ENCODE results near the gene IQCH. TPM values are rescaled to one million over a fixed set of nuclear protein-coding genes. Genes with fewer than 3 reads are reported as not detected.
"Not testable (repeated sequence)": the region's sequence is repeated elsewhere in the genome, so short reads cannot be mapped to it uniquely, and the experiment has no call there.

The IQCH gene
- total and polyA plus RNA-seq, 2 donors (not counting 1 experiment from before 2014, with no cell fraction given) = 1.7 to 5.0 TPM

- Histone ChIP-seq H3K79me2 (ENCODE audit: control insufficient read depth, insufficient read depth, low read length) (no peaks in the 10 kb centered on the region), H3K4me3 (replicated peaks in 1 of 4; ENCODE audit: control extremely low read depth in 1 of 4, insufficient read depth in 1 of 4, low read depth in 3 of 4, low read length in 4 of 4) (no peak overlapping the region), H3K4me1 (ENCODE audit: control insufficient read depth, extremely low read depth, insufficient read depth, low read length) (no peaks in the 10 kb centered on the region), H4K20me1 (ENCODE audit: control insufficient read depth, extremely low read depth, insufficient read depth, low read length) (no peaks in the 10 kb centered on the region), H3K4me2 (ENCODE audit: extremely low read depth, insufficient read depth, low read length) (no peak overlapping the region), H3K36me3 (ENCODE audit: control insufficient read depth, insufficient read depth, low read length) (no peaks in the 10 kb centered on the region), H2AFZ (ENCODE audit: low read length) (no peak overlapping the region), H3K9me3 (ENCODE audit: control insufficient read depth, insufficient read depth, low read depth, low read length) (no peaks in the 10 kb centered on the region), H3K27ac (ENCODE audit: insufficient read depth, low read length) (no peak overlapping the region), H3K27me3 (ENCODE audit: control insufficient read depth, insufficient read depth, low read length) (no peaks in the 10 kb centered on the region), H3K9ac (ENCODE audit: insufficient read depth, low read length) (no peak overlapping the region)
- TF ChIP-seq CTCF (conservative IDR thresholded peaks at IDR 0.05 in 1 of 2, IDR thresholded peaks at IDR 0.05 in 1 of 2; ENCODE audit: low read depth in 1 of 2, low read length in 2 of 2) (no peak), EZH2 (IDR thresholded peaks at IDR 0.05; ENCODE audit: low read length, missing control alignments) (no peak)
- DNase-seq (ENCODE audit: low read depth in 2 of 2) = no peak
Observed at GRCh38 chr15:67276666-67277065, 22.1 kb downstream of the IQCH start.

GRCh38 chr15:67280217-67280616 lies 25.6 kb downstream of the IQCH start:
- Histone ChIP-seq H3K27ac (ENCODE audit: insufficient read depth, low read length) (no peak overlapping the region), H3K9me3 (ENCODE audit: control insufficient read depth, insufficient read depth, low read depth, low read length) (no peaks in the 10 kb centered on the region), H4K20me1 (ENCODE audit: control insufficient read depth, extremely low read depth, insufficient read depth, low read length) (no peaks in the 10 kb centered on the region), H3K79me2 (ENCODE audit: control insufficient read depth, insufficient read depth, low read length) (no peaks in the 10 kb centered on the region), H3K4me2 (ENCODE audit: extremely low read depth, insufficient read depth, low read length) (no peak overlapping the region), H3K9ac (ENCODE audit: insufficient read depth, low read length) (no peak overlapping the region), H3K4me1 (ENCODE audit: control insufficient read depth, extremely low read depth, insufficient read depth, low read length) (no peaks in the 10 kb centered on the region), H3K4me3 (replicated peaks in 1 of 4; ENCODE audit: control extremely low read depth in 1 of 4, insufficient read depth in 1 of 4, low read depth in 3 of 4, low read length in 4 of 4) (no peak overlapping the region), H3K27me3 (ENCODE audit: control insufficient read depth, insufficient read depth, low read length) (no peaks in the 10 kb centered on the region), H3K36me3 (ENCODE audit: control insufficient read depth, insufficient read depth, low read length) (no peaks in the 10 kb centered on the region), H2AFZ (ENCODE audit: low read length) (no peak overlapping the region)
- DNase-seq (ENCODE audit: low read depth in 2 of 2) = no peak
- no peak for TF ChIP-seq EZH2 (IDR thresholded peaks at IDR 0.05; ENCODE audit: low read length, missing control alignments)
- no peak for TF ChIP-seq CTCF (conservative IDR thresholded peaks at IDR 0.05 in 1 of 2, IDR thresholded peaks at IDR 0.05 in 1 of 2; ENCODE audit: low read depth in 1 of 2, low read length in 2 of 2)

GRCh38 chr15:67281714-67282113 lies 27.1 kb downstream of the IQCH start:
- no peak for DNase-seq (ENCODE audit: low read depth in 2 of 2)
- Histone ChIP-seq H3K27me3 (ENCODE audit: control insufficient read depth, insufficient read depth, low read length) (no peaks in the 10 kb centered on the region), H3K4me1 (ENCODE audit: control insufficient read depth, extremely low read depth, insufficient read depth, low read length) (no peaks in the 10 kb centered on the region), H2AFZ (ENCODE audit: low read length) (no peak overlapping the region), H3K4me2 (ENCODE audit: extremely low read depth, insufficient read depth, low read length) (no peak overlapping the region), H3K9me3 (ENCODE audit: control insufficient read depth, insufficient read depth, low read depth, low read length) (no peaks in the 10 kb centered on the region), H3K79me2 (ENCODE audit: control insufficient read depth, insufficient read depth, low read length) (no peaks in the 10 kb centered on the region), H3K27ac (ENCODE audit: insufficient read depth, low read length) (no peak overlapping the region), H3K4me3 (replicated peaks in 1 of 4; ENCODE audit: control extremely low read depth in 1 of 4, insufficient read depth in 1 of 4, low read depth in 3 of 4, low read length in 4 of 4) (no peak overlapping the region), H3K9ac (ENCODE audit: insufficient read depth, low read length) (no peak overlapping the region), H3K36me3 (ENCODE audit: control insufficient read depth, insufficient read depth, low read length) (no peaks in the 10 kb centered on the region), H4K20me1 (ENCODE audit: control insufficient read depth, extremely low read depth, insufficient read depth, low read length) (no peaks in the 10 kb centered on the region)
- TF ChIP-seq EZH2 (IDR thresholded peaks at IDR 0.05; ENCODE audit: low read length, missing control alignments) (no peak), CTCF (conservative IDR thresholded peaks at IDR 0.05 in 1 of 2, IDR thresholded peaks at IDR 0.05 in 1 of 2; ENCODE audit: low read depth in 1 of 2, low read length in 2 of 2) (no peak)

DNA sequence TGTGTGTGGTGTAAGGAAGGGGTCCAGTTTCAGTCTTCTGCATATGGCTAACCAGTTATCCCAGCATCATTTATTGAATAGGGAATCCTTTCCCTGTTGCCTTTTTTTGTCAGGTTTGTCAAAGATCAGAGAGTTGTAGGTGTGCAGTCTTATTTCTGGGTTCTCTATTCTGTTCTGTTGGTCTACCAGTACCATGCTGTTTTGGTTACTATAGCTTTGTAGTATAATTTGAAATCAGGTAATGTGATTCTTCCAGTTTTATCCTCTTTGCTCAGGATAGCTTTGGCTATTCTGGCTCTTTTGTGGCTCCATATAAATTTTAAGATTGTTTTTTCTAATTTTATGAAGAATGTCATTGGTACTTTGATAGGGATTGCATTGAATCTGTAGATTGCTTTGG lies 31.0 kb downstream of the IQCH start:
- not testable (repeated sequence) for H3K36me3 ChIP-seq (ENCODE audit: control insufficient read depth, insufficient read depth, low read length); H2AFZ ChIP-seq (ENCODE audit: low read length); H4K20me1 ChIP-seq (ENCODE audit: control insufficient read depth, extremely low read depth, insufficient read depth, low read length); DNase-seq (ENCODE audit: low read depth in 2 of 2); H3K27ac ChIP-seq (ENCODE audit: insufficient read depth, low read length); H3K4me3 ChIP-seq (replicated peaks in 1 of 4; ENCODE audit: control extremely low read depth in 1 of 4, insufficient read depth in 1 of 4, low read depth in 3 of 4, low read length in 4 of 4); H3K4me1 ChIP-seq (ENCODE audit: control insufficient read depth, extremely low read depth, insufficient read depth, low read length); H3K4me2 ChIP-seq (ENCODE audit: extremely low read depth, insufficient read depth, low read length); H3K9ac ChIP-seq (ENCODE audit: insufficient read depth, low read length); H3K9me3 ChIP-seq (ENCODE audit: control insufficient read depth, insufficient read depth, low read depth, low read length); H3K27me3 ChIP-seq (ENCODE audit: control insufficient read depth, insufficient read depth, low read length); H3K79me2 ChIP-seq (ENCODE audit: control insufficient read depth, insufficient read depth, low read length)

DNA sequence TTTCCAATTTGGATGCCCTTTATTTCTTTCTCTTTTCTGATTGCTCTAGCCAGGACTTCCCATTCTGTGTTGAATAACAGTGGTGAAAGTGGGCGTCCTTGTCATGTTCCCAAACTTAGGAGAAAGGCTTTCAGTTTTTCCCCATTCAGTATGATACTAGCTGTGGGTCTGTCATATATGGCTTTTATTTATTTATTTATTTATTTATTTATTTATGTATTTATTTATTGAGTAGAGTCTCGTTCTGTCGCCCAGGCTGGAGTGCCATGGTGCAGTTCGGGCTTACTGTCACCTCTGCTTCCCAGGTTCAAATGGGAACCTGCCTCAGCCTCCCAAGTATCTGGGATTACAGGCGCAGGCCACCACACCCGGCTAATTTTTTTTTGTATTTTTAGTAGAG lies 31.8 kb downstream of the IQCH start:
- H3K4me1 ChIP-seq (ENCODE audit: control insufficient read depth, extremely low read depth, insufficient read depth, low read length); H4K20me1 ChIP-seq (ENCODE audit: control insufficient read depth, extremely low read depth, insufficient read depth, low read length); H3K9me3 ChIP-seq (ENCODE audit: control insufficient read depth, insufficient read depth, low read depth, low read length); H3K9ac ChIP-seq (ENCODE audit: insufficient read depth, low read length); DNase-seq (ENCODE audit: low read depth in 2 of 2); H3K27me3 ChIP-seq (ENCODE audit: control insufficient read depth, insufficient read depth, low read length); H3K4me2 ChIP-seq (ENCODE audit: extremely low read depth, insufficient read depth, low read length); H3K36me3 ChIP-seq (ENCODE audit: control insufficient read depth, insufficient read depth, low read length); H3K79me2 ChIP-seq (ENCODE audit: control insufficient read depth, insufficient read depth, low read length); H2AFZ ChIP-seq (ENCODE audit: low read length); H3K27ac ChIP-seq (ENCODE audit: insufficient read depth, low read length); H3K4me3 ChIP-seq (replicated peaks in 1 of 4; ENCODE audit: control extremely low read depth in 1 of 4, insufficient read depth in 1 of 4, low read depth in 3 of 4, low read length in 4 of 4): not testable (repeated sequence)
